Measurements from ENCODE around the gene GABPB1. TPM values are rescaled to one million over a fixed set of nuclear protein-coding genes. Genes with fewer than 3 reads are reported as not detected.

GABPB1 gene
- total RNA-seq, 1 donor from 2014 or later, result 69.6 TPM

GRCh38 chr15:50244959-50245624 lies 109.9 kb downstream of the GABPB1 start:
- no peak for DNase-seq (ENCODE audit: low read depth in 2 of 2)

DNA sequence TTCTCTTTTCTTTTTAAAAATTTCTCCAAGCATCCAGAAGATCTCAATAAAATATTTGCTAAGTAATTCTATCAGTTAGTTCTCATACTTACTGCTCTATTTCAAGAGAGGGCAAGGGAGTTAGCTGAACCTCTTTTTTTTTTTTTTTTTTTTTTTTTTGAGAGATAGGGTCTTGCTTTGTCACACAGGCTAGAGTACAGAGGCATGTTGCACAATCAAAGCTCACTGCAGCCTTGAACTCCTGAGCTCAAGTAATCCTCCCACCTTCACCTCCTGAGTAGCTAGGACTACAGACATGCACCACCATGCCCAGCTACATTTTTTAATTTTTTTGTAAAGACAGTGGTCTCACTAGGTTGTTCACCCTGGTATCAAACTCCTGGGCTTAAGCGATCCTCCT lies 110.8 kb downstream of the GABPB1 start:
- DNase-seq (ENCODE audit: low read depth in 2 of 2), result no peak

- DNase-seq (ENCODE audit: low read depth in 2 of 2), result no peak
These were observed 113.1 kb downstream of the GABPB1 start for GRCh38 chr15:50241684-50242450.

DNA sequence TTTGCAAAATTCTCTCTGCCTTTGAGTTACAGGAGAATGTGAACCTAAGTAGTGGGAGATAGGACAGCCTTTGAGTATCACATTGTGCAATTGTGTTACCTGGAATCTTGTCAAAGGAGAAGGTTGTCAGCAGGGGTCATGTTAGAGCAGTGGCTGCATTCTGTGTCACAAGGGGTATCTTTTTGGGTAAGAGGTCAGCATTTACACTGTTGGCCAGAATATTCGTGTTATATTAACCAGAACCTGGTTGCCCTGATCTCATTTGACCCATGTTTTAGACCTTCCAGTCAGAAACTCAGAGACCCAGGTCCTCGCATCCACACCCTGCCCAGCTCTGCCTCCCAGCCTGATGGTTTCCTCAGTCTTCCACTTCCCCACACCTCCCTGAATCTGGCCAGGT lies 116.7 kb downstream of the GABPB1 start:
- no peak for DNase-seq (ENCODE audit: low read depth in 2 of 2)

DNA sequence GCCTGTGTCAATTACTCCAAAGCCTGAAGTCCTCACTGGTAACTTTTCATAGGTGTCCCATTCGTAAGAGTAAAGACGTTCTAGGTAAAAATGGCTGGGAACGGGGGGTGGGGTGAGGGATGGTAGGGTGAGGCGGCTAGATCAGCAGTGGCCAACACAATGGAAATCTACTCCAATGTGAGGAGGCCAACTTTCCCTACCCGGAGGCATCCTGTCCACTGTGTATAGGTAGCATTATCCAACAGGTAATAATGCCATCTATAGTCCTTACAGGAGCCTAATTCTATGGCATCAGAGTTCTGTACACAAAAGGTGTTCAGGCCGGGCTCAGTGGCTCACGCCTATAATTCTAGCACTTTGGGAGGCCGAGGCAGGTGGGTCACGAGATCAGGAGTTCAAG lies 118.6 kb downstream of the GABPB1 start:
- DNase-seq (ENCODE audit: low read depth in 2 of 2), result no peak

DNA sequence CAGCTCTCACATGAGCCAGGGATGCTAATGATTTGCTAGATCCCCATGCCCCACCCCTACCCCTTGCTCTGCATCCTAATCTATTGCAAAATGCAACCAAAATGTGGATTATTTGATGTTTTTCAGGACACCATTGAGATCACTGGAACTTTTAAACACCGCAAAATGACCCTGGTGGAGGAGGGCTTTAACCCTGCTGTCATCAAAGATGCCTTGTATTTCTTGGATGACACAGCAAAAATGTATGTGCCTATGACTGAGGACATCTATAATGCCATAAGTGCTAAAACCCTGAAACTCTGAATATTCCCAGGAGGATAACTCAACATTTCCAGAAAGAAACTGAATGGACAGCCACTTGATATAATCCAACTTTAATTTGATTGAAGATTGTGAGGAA lies 119.2 kb downstream of the GABPB1 start:
- no peak for DNase-seq (ENCODE audit: low read depth in 2 of 2)

DNA sequence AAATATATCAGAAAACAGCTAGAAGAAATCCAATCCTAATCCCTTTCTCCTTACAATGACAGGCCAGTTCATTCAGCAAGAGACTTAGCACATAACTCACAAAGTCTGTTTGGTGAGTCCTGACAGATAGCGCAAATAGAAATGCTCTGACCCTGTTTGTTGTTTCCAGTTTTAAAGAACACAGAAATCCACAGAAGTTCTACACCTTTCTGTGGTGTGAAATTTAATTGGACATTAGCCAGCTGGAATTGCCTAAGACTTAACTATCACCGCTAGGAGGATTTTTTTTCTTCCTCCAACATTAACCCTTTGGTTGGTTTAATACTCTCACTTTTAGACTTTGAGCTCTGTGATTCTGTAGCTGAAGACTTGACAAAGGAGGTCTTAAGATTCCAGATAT lies 120.2 kb downstream of the GABPB1 start:
- no peak for DNase-seq (ENCODE audit: low read depth in 2 of 2)

- no peak for DNase-seq (ENCODE audit: low read depth in 2 of 2)
These were observed 121.7 kb downstream of the GABPB1 start for GRCh38 chr15:50233192-50233736.

GRCh38 chr15:50232791-50233190 lies 122.2 kb downstream of the GABPB1 start:
- no peak for DNase-seq (ENCODE audit: low read depth in 2 of 2)

- DNase-seq (ENCODE audit: low read depth in 2 of 2), result no peak
These were observed 123.2 kb downstream of the GABPB1 start for GRCh38 chr15:50231761-50232160.

- DNase-seq (ENCODE audit: low read depth in 2 of 2), result no peak
These were observed 125.7 kb downstream of the GABPB1 start for GRCh38 chr15:50229336-50229735.

GRCh38 chr15:50228866-50229265 lies 126.1 kb downstream of the GABPB1 start:
- no peak for DNase-seq (ENCODE audit: low read depth in 2 of 2)

DNA sequence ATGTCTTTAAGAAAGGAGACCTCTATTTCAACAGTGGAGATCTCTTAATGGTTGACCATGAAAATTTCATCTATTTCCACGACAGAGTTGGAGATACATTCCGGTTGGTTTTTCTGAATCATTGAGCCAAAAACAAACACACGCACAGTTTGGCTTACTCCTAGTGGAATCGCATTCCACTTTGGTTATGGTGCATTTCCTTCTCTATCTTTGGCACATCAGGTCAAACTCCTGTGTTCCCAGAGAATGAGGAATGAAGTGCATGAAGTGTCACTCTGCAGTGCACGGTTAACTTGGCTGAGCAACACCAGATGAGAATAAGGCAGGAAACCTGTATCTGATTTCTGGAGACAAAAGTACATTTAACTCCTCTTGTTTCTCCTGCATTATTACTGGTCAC lies 127.9 kb downstream of the GABPB1 start:
- no peak for DNase-seq (ENCODE audit: low read depth in 2 of 2)

DNA sequence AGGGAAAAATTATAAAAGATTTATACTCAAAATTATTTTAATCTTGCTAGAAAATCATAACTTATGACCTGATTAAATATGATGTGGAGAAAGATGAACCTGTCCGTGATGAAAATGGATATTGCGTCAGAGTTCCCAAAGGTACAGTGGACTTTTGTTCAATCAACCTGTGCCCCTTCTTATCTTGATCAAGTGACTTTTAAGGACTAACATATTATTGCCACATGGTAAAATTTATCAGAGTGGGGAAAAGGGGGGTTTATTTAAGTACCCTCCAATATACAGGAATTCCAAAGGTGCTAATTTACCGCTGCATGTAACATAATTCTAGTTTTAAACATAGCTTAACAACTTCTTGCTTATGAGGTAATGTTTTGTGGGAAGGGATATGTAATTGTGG lies 129.1 kb downstream of the GABPB1 start:
- no peak for DNase-seq (ENCODE audit: low read depth in 2 of 2)

Other genes starting within 250 kb of the GABPB1 start
- gene ATP8B4, start 236.0 kb downstream of the GABPB1 start, total RNA-seq, result 0.44 and 3.6 TPM in 2 replicates
- gene SLC27A2, start 173.0 kb downstream of the GABPB1 start, total RNA-seq, result 1.3 and 10.3 TPM in 2 replicates
- not detected in 2 replicates for gene HDC, start 89.5 kb downstream of the GABPB1 start, total RNA-seq
- gene USP8, start 69.2 kb upstream of the GABPB1 start, total RNA-seq, result 27.7 and 37.1 TPM in 2 replicates
- gene USP50, start 191.5 kb upstream of the GABPB1 start, total RNA-seq, result 0.20 and 0.22 TPM in 2 replicates